ENCODE measurements around the gene YAP1.

DNA sequence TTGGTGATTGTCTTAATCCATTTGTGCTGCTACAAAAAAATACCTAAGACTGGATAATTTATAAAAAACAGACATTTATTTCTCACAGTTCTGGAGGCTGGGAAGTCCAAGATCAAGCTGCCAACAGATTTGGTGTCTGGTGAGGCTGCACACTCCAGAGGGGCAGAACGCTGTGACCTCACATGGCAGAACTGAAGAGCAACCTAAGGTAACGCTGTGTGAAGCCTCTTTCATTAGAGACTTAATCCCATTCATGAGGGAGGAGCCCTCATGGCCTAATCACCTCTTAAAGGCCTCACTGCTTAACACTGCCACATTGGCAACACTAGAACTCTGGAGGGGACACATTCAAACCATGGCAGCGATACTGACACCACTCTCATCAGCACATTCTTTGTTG, 164.4 kb downstream of the YAP1 start:
- TF ChIP-seq, protein P1, sequence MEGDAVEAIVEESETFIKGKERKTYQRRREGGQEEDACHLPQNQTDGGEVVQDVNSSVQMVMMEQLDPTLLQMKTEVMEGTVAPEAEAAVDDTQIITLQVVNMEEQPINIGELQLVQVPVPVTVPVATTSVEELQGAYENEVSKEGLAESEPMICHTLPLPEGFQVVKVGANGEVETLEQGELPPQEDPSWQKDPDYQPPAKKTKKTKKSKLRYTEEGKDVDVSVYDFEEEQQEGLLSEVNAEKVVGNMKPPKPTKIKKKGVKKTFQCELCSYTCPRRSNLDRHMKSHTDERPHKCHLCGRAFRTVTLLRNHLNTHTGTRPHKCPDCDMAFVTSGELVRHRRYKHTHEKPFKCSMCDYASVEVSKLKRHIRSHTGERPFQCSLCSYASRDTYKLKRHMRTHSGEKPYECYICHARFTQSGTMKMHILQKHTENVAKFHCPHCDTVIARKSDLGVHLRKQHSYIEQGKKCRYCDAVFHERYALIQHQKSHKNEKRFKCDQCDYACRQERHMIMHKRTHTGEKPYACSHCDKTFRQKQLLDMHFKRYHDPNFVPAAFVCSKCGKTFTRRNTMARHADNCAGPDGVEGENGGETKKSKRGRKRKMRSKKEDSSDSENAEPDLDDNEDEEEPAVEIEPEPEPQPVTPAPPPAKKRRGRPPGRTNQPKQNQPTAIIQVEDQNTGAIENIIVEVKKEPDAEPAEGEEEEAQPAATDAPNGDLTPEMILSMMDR (IDR thresholded peaks at IDR 0.05): no peak
- no peak for TF ChIP-seq POLR2A (IDR thresholded peaks at IDR 0.05)

Data from uterus (tissue), 2 donors.